ENCODE data around the gene FBLN1.

DNA sequence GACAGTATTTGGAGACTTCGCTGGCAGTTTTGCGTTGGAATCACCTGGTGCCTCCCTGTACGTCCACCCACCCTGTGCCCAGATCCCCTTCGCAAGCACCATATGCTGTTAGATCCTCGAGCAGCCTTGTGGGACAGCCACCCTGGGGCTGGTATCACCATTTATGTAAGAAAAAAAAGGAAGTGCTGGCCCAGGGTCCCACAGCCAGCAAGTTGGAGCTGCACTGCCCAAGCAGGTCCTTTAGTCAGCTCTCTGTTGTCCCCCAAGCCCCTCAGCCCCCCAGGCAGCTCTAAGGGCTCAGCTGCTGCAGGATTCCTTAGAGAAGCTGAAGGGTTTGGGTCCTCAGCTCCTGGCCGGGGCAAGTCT lies 80.3 kb downstream of the FBLN1 start:
- TF ChIP-seq, protein P1, sequence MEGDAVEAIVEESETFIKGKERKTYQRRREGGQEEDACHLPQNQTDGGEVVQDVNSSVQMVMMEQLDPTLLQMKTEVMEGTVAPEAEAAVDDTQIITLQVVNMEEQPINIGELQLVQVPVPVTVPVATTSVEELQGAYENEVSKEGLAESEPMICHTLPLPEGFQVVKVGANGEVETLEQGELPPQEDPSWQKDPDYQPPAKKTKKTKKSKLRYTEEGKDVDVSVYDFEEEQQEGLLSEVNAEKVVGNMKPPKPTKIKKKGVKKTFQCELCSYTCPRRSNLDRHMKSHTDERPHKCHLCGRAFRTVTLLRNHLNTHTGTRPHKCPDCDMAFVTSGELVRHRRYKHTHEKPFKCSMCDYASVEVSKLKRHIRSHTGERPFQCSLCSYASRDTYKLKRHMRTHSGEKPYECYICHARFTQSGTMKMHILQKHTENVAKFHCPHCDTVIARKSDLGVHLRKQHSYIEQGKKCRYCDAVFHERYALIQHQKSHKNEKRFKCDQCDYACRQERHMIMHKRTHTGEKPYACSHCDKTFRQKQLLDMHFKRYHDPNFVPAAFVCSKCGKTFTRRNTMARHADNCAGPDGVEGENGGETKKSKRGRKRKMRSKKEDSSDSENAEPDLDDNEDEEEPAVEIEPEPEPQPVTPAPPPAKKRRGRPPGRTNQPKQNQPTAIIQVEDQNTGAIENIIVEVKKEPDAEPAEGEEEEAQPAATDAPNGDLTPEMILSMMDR (IDR thresholded peaks at IDR 0.05; ENCODE audit: low read length) = no peak
- no peak for TF ChIP-seq EZH2 (IDR thresholded peaks at IDR 0.05; ENCODE audit: borderline replicate concordance, low read length)

All from OCI-LY1 (cell line).